ENCODE data around the gene ERC2.

DNA sequence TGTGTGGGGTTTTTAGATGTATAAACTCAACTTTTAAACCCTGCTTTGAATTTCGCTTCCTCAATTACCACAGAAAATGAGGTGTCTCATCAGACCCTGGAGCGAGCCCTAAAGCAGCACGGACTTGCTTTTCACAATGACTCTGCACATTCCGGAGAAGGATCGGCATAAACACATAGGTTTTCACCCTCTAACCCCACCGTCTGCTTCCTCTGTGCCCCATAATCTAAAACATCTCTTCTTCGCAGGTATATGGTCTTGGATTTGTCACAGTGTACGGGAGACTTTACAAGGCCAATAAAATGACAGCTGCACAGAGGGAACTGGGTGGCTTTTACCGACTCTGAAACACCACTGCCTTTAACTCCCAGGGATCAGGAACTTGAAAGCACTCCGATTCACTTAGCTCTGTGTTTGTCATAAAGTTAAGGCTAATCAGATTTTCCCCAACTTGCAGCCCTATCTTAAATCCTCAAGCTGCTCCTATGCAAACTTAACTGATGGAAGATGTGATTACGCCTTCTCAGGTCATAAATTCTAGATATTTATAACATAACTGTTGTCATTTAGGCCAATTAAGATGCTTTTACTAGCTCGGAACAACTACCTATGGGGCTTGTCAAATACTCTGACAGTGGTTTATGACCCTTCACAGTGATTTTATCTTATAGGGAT, 847.8 kb downstream of the ERC2 start:
- TF ChIP-seq GATA3 (IDR thresholded peaks at IDR 0.05; ENCODE audit: low read depth, low read length) (no peak), GATA2 (IDR thresholded peaks at IDR 0.05; ENCODE audit: low read depth, low read length) (no peak)

Data from SH-SY5Y (cell line).